GM18508 (cell line): ENCODE data around the gene PAPPA2.

Experiments used
- ATAC-seq: cut with Tn5 transposase; IDR thresholded peaks from one replicate; pipeline ENCODE4 v1.9.1; 2021; ENCODE audit warnings: moderate number of reproducible peaks; ENCODE audit not compliant: insufficient read depth, unreplicated experiment

PAPPA2 gene

DNA sequence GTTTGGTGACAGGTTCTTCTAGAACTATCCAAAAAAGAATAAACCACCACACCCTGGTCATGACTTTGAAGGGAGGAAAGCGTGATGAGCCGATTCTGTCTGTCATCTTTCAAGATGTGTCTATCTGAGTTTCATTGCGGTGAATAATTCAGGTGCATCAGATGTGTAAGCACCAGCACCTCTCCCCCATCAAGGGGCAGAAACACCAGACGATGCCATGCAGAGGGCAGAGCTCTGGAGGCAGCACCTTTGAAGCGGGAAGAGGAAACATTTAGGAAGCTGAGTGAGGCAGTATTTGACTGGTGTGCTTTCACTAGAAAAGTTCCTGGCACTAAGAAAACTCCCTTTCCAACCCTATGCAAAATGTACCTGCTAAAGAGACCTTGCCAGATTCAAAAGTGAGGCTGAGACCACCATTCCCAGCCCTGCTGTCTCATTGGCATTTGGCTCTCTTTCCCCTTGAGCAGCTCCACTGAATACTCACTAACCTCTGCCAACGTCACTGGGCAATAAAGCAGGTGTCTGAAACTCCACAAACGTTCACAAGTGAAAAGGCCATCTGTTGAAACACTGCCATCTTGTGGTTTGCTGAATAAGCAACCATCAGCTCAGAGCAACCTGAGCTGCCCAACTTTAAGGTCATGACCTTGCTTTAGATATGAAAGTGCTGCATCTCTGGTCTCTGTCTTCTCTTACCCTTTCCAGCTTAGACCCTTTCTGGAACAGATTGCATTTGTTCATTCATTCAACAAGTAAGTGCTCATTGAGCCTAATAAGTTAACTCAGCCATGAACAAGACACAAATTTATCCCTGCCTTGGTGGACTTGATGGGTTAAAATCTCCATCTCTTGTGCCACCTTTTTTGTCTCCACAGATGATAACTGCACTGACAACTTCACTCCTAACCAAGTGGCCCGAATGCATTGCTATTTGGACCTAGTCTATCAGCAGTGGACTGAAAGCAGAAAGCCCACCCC lies 228.6 kb downstream of the PAPPA2 start:
- peak; percentile 87 for ATAC-seq

DNA sequence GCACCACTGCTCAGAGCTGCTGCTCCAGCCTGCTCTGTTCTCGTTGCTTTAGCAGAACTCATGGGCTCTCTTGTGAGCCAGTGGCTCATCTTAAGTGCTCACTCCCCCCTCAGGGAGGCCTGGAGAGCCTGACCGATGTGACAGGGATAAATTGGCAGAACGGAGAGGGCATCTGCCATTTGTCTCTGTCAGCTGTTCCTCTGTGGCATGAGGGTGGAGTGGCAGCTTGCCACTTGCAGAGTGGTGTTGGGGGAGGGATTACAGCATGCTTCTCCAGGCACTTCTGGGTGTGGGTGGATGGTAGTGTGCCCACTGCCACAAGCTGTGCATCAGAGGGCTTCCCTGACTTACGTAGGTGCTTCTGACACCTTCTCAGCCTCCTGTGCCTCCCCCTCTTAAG lies 229.5 kb downstream of the PAPPA2 start:
- ATAC-seq, result no peak

DNA sequence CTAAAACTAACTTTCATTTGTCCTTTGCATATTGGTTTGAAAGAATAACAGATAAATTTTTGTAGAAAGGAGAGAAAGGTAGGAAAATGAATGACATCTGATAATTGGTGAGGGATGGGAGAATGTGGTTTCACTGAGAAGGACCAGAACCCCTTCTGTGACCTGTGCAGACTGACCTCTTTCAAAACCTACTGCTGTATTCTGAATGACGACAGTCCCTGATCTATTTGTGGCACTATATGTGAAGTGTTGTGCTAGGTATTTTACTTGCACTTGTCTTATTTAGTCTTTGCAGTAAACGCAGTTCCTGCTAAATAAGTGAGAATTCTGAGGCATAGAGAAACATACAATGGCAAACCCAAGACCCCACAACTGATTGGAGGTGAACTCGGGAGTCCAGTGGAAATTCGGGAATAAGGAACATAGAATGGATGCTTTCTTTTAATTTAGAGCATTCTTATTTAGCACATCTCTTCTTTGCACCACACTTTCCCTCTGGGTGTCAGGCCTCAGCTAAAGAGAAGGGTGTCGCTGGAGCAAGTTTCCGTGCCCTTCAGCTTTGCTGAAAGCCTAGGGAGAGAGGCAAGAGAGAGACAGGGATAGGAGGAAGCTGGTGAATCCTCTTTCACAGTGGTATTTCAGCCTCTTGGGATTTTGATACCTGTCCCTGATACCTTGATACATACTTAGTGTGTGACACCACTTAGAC lies 230.2 kb downstream of the PAPPA2 start:
- no peak for ATAC-seq

DNA sequence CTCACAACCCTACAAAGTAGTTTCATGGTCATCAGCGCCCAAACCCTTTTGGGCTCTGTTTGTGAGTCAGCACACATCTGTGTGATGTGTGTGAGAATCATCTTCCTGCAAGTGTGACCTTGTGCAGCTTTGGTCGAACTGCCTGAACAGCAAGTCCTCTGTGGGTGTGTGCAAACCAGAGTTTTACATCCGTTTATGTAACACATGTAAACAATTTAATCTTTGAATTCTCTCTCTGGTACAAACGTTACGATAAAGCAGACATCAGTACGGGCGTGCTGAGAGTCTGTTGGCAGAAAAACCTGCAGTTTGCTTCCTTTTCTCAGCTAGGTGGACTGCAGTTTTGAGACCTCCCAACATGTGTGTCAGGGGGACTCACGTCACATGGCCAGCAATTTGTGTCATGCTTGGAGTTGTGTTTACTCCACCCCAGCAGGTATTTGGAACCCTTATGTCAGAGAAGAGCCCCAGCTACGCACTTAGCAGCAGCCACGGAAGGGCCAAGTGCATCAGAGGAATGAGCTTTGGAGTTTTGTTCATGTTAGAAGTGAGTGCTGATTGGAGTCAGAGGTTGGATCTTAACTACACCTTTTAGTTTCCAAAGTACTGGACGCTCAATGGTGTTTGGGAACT lies 230.8 kb downstream of the PAPPA2 start:
- no peak for ATAC-seq

DNA sequence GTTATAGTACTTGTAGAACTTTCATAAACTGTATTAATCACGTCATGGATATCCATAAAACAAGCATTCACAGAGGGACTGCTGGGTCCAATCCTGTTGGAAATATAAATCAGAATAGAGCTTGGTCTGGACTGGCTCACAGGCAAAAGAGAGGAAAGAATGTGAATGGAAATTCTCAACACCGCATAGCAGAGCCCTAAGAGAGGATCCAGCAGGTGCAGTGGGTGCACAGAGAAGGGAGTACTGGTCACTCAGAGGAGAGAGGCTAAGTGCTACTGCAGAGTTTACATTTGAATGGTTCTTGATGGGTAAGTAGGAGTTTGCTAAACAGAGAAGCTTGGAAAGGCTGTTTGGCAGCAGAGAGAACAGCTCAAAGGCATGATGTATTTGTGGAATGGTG lies 231.7 kb downstream of the PAPPA2 start:
- ATAC-seq, result no peak

DNA sequence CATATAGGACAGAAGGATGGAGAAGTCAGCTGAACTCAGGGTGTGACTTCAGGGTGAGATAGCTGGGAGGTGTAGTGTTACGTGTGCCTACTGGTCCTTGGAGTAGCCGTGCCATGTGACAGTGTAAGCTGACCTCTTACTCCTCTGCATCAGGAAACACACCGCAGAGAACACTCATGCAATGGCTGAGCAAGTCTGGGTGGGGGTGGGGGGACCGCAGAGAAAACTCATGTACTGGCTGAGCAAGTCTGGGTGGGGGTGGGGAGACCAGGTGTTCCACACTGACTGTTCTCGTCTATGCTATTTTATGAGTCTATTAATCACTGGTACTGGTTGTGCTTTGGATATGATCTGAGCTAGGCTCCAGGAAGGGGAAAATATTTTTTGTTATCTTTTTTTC lies 233.1 kb downstream of the PAPPA2 start:
- ATAC-seq, result no peak

DNA sequence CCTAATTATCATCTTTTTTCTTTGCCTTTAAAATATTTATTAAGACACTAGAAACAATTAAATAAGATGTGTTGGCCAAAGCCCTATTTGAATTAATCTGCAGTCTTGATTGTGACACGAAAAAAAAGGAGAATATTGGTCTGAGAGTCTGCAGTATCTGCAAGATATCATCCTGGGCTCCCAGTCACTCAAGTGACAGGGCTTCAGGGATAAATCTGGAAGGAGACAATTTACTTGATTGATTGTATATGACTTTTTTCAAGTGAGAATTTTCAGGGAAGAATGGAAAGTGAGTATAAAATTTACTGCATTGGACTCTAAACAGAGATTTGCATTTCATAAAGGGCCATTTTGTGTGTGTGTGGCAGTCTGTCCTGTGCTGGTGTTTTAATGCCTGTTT lies 233.7 kb downstream of the PAPPA2 start:
- ATAC-seq, result no peak

DNA sequence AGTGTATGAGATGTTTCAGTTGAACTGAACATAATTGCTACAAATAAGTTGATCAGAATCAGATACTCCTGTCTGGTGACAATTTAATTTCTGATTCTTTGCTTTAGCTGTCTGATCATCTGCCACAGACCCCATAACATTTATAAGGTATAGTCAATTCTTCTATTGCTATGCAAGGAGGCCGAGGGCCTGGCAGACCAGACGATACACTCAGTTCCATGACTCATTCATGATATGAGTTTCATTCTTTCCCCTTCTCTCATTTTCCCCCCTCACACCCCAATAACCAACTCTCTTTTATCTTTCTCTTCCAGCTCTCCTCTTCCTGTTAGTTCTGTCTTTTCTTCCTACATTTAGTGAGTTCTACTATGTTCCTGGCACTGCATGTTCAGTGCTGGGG lies 236.8 kb downstream of the PAPPA2 start:
- ATAC-seq, result no peak

DNA sequence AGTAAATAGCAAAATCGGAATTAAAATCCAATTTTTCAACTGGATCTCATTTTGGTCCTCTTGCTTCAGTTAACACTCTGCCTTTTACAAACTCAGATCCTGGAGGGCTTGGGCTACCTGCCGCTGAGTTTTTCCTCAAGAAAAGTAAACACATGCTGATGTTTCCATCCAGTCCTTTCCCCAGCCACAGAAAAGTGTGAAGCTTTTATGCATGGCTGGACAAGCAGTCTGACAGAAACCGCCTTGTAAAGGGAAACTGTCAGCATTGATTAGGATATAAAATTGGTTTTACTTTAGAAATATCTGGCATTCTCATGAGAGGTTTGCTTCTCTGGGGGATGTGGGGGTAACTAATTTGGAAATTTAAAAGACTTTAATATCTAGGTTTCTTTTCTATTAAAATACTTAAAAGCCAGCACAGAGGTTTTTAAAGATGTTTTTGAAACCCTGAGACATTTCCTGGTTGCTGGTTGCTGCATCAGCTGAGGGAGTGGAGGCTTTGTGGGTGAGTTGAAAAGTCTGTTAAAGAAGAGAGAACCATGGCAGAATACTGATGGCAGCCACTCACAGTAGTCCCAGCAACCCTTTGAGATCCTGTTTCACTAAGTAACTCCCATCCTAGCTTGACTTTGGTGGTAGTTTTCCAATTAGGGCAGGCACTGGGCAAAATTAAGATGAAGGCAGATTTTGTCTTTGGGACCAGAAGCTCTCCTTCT lies 238.3 kb downstream of the PAPPA2 start:
- no peak for ATAC-seq

DNA sequence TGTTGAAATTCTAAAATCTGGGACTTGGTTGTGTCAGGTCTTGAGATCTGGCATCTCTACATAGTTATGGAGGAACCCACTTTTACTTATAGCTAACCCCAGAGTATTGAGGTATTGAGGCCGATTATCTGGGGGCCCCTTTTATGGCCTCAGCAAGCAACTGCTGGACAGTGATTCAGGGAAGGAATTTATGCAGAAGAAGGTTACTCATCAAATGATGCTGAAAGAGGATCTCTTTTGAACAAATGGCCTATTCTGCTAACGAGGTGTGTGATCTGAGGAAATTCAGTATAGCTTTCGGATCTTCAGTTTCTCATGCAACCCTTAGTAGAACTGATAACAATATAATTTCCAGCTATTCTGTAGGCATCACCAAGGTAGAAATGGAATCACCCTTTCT lies 239.9 kb downstream of the PAPPA2 start:
- no peak for ATAC-seq

DNA sequence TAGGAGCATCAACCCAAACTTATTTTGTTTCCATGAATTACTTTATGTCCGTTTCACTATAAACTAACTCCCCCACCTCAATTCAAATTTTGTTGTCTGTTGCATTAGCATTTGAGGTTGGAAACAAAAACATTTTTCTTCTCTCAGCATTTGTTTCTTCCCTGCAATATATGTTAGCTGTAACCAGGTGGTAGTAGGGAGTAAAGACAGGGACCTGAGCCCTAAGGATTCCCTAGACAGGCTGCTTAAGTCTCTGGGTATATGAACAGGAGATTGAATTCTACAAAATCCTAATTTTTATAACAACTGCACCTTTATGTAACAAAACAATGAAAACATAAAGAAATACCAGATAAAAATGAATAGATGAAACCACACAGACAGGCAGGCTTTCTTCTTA lies 242.6 kb downstream of the PAPPA2 start:
- no peak for ATAC-seq

DNA sequence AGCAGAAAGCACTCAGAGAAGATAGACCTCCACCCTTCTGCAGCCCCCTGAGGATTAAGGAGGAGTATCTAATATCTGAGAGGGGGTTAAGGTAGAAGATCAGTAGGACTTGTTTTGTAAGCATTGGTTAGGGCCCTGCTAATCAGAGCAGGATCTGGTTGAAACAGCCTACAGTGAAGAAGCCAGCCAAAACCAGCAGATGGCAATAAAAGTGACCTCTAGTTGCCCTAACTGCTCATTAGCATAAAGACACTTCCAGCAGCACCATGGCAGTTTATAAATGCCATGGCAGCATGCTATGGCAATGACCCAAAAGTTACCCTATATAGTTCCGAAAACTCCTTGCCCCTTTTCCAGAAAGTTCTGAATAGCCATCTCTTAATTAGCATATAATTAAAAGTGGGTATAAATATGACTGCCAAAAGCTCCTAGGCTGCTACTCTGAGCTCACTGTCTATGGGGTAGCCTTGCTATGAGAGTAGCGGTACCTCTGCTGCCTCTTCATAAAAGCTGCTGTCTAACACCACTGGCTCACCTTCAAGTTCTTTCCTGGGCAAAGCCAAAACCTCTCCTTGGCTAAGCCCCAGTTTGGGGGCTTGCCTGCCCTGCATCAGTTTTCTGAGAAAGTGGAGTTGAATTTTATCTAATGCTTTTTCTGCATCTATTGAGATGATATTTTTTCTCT lies 254.2 kb downstream of the PAPPA2 start:
- no peak for ATAC-seq

DNA sequence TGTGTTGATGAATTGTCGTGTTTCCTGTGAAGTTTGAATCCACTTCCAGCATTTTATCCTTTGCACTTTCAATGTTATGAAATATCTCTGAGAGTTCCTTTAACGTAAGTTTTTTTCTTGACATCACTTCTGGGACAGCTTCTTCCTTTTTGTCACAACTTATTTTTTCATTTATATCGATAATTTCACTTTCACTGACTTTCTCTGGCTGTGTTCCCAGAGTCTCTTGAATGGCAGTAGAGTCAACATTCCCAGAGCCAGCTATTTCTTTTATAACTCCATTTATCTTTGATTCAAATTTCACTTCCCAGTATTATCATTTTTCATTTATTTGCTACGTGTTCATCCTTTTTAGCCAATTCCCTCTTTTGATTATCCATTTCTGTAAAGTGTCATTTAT lies 256.5 kb downstream of the PAPPA2 start:
- no peak for ATAC-seq

DNA sequence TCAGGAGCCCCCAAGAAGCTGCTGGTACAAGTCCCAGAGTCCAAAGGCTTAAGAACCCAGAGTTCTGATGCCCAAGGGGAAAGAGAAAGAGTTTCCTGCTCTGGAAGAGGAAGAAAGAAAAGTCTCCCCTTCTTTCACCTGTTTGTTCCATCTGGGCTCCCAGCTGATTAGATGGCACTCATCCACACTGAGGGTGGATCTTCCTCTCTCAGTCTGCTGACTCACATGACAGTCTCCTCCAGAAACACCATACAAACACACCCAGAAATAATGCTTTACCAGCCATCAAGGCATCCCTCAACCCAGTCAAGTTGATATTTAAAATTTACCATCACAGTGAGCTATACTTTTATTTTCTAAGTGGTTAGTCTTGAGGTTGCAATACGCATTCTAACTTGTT lies 257.9 kb downstream of the PAPPA2 start:
- no peak for ATAC-seq

DNA sequence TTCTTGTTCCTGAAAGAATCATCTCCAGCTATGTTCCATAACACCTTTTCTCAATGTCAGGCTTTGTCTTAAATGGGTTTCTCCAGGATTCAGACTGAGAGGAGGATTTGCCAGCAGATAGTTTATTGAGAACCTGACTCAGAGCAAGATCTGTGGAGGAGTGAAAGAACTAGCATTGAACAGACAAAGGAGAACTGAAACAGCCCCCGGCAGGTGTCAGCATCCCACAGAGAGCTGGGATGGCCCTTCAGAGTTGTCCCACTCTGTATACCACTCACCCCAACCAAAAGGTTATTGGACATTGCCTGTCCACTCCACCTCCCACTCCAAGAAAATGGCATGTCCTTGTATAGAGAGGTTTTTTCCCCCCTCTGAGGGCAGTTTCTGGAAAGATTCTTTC lies 270.7 kb downstream of the PAPPA2 start:
- no peak for ATAC-seq

DNA sequence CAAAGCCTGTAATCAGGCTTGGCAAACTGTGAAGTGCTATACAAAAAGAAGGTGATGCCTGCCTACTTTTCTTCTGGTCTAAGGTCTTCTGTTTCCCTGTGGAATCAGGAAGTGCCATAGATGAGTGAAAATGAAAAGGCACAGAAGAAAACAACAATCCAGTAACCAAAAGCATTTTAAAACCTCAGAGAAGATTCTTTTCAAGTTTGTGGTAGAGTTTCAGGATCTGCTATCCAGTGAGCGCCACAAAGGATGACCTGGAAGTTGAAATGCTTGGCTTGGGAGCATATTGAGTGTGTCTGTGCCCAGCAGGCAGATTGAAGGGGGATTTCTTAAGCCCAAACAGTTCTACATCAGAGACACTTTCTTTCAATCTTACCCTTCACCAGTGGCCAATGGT lies 272.2 kb downstream of the PAPPA2 start:
- ATAC-seq, result no peak

DNA sequence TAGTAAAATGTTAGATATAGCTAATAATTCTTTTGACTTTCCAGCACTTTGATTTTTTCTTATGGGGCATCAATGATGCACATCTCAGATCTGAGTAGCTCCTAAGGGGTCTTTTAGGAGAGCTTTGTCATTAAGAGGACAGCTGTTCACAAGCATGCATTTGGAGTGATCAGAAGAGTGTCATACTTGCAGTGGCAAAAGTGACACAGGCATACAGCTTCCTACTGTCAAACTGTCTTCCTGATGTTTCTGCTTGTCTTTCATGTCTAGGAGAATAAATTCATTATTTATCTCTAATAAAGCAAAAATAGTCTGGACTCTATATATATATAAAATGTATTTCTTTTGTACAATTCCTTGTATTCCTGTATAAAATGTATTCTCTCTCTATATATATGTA lies 273.0 kb downstream of the PAPPA2 start:
- no peak for ATAC-seq

DNA sequence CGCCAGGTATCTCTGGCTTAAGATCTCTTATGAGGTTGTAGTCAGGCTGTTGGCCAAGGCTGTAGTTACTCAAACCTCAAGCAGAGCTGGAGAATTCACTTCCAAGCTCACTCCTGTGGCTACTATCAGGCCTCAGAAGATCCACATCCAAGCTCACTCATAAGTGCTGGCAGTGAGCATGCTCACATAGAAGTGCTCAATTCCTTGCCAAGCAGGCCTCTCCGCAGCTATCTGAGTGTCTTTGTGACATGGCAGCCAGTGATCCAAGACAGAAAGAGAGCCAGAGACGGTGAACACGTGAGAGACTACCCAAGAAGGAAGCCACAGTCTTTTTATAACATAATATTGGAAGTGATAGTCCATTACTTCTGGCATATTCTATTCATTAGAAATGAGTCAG lies 278.2 kb downstream of the PAPPA2 start:
- ATAC-seq, result no peak

DNA sequence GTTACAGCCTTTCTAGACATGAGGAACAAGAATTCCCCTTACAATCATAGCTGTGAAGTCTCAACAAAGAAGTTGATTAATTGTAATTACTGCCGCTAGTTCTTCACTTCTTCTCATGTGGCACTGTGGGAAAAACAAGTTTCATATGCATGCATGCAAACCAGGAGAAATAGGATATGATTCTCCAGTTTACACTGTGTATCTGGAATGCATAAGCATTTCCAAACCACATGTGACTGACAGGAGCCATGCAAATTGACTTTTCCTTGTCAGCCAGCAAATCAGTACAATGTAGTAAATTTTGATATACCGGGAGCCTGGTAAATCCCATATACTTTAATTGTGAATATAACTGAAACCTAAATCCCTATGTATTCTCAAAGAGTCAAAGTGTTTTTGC lies 279.3 kb downstream of the PAPPA2 start:
- no peak for ATAC-seq

DNA sequence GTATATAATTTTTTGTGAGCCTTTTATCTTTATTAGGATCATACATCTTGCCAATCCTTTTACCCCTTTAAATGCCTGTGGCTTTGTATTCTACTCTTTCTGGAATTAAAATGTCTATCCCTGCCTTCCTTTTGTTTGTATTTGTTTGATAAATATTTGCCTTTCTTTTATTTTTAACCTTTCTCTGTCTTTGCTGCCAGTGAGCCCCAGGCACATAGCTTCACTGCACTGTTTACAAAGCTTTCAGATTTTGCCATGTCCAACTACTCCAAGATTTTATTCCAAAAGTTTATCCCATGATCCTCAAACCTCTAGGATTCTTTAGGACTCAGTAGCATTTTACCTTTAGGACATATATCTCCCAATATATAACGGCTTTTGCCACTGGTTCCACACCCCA lies 281.2 kb downstream of the PAPPA2 start:
- ATAC-seq, result no peak
